Measurements from ENCODE around the gene KRT27.

GRCh38 chr17:40818733-40819527, 36.6 kb upstream of the KRT27 start:
- TF ChIP-seq, protein P1, sequence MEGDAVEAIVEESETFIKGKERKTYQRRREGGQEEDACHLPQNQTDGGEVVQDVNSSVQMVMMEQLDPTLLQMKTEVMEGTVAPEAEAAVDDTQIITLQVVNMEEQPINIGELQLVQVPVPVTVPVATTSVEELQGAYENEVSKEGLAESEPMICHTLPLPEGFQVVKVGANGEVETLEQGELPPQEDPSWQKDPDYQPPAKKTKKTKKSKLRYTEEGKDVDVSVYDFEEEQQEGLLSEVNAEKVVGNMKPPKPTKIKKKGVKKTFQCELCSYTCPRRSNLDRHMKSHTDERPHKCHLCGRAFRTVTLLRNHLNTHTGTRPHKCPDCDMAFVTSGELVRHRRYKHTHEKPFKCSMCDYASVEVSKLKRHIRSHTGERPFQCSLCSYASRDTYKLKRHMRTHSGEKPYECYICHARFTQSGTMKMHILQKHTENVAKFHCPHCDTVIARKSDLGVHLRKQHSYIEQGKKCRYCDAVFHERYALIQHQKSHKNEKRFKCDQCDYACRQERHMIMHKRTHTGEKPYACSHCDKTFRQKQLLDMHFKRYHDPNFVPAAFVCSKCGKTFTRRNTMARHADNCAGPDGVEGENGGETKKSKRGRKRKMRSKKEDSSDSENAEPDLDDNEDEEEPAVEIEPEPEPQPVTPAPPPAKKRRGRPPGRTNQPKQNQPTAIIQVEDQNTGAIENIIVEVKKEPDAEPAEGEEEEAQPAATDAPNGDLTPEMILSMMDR (IDR thresholded peaks at IDR 0.05): no peak
- peak; percentile 77 for TF ChIP-seq POLR2A (IDR thresholded peaks at IDR 0.05)

All from right lobe of liver (tissue), 4 donors.